Esophagus squamous epithelium (tissue), 5 donors: Measurements from ENCODE around the gene IFT88. TPM values are rescaled to one million over a fixed set of nuclear protein-coding genes. Genes with fewer than 3 reads are reported as not detected.

Source experiments
- DNase-seq: peaks from one replicate; lab custom pipeline; 2025; lab: John Stamatoyannopoulos, UW
- H3K27ac ChIP-seq, 4 donors: fragments of 200-600 bp; sonication (generic); one replicate each; pipeline ENCODE4 v1.5.1; 2016 to 2019; ENCODE audit warnings: mild to moderate bottlenecking in 1 of 4
- H3K27me3 ChIP-seq, 4 donors: fragments of 200-600 bp; sonication (generic); 1 replicate in 3 of 4; 2 replicates in 1 of 4; pipeline versions ENCODE4 v1.5.1 to v1.6.0; 2017 to 2021; ENCODE audit warnings: antibody characterized with exemption in 1 of 4
- H3K36me3 ChIP-seq, 3 donors: fragments of 200-600 bp; sonication (generic); one replicate each; pipeline ENCODE4 v1.5.1; 2016 to 2019
- H3K4me1 ChIP-seq, 3 donors: fragments of 200-600 bp; sonication (generic); one replicate each; pipeline ENCODE4 v1.5.1; 2017 to 2019
- H3K4me3 ChIP-seq, 4 donors: fragments of 200-600 bp; sonication (generic); 1 replicate in 3 of 4; 2 replicates in 1 of 4; pipeline ENCODE4 v1.5.1; 2016 to 2019; ENCODE audit warnings: mild to moderate bottlenecking in 2 of 4, moderate library complexity in 1 of 4
- H3K9me3 ChIP-seq, 3 donors: fragments of 200-600 bp; sonication (generic); one replicate each; pipeline ENCODE4 v1.5.1; 2016 to 2019
- POLR2A ChIP-seq, 4 donors: fragments of 450-650 bp; IDR thresholded peaks; one replicate each; pipeline ENCODE4 v1.6.1; 2017; ENCODE audit warnings: antibody characterized with exemption in 4 of 4, mild to moderate bottlenecking in 4 of 4, moderate library complexity in 3 of 4
- WGBS, 2 donors: methylation state at CpG; one replicate each; pipeline ENCODE4 v1.1.5; 2018; 5-methylcytosine and 5-hydroxymethylcytosine counted together
- intact Hi-C: fragments of 100-400 bp; cut with DNase I; formaldehyde crosslinking; loops from one replicate; pipeline ENCODE4 v1.15.0; 2022
- total RNA-seq, 4 donors: library from RNA; depleted of rRNA; stranded (reverse); fragments of >200 nt; gene quantifications; one replicate each; pipeline ENCODE4 v1.1.0, GENCODE V29; 2016
- TF ChIP-seq, protein P1 (sequence below), 6 experiments: fragments of 450-650 bp in 4 of 6; fragments of 200-600 bp in 2 of 6; sonication (generic) in 2 of 6; IDR thresholded peaks; one replicate each; pipeline ENCODE4 v1.5.1; 2016 to 2019; ENCODE audit warnings: antibody characterized with exemption in 6 of 6, mild to moderate bottlenecking in 4 of 6, moderate library complexity in 4 of 6
- donor health status: DM: yes; HTN: yes; CAD: no.

Gene IFT88
- total RNA-seq, 4 donors from 2014 or later: 2.0 to 7.8 (median 4.8) TPM

- H3K4me3 ChIP-seq: peak overlapping the region; percentile 27 to 61 (median 38)
- no peak overlapping the region for H3K27ac ChIP-seq
- H3K9me3 ChIP-seq: no peaks in the 10 kb centered on the region
- peaks cover 8 to 13% (median 10%) of the 10 kb centered on the region in 3 donors for H3K4me1 ChIP-seq
- H3K27me3 ChIP-seq: peaks cover 0 to 31% (median 0%) of the 10 kb centered on the region in 4 donors
- no peak for TF ChIP-seq POLR2A (IDR thresholded peaks at IDR 0.05)
- TF ChIP-seq, protein P1, sequence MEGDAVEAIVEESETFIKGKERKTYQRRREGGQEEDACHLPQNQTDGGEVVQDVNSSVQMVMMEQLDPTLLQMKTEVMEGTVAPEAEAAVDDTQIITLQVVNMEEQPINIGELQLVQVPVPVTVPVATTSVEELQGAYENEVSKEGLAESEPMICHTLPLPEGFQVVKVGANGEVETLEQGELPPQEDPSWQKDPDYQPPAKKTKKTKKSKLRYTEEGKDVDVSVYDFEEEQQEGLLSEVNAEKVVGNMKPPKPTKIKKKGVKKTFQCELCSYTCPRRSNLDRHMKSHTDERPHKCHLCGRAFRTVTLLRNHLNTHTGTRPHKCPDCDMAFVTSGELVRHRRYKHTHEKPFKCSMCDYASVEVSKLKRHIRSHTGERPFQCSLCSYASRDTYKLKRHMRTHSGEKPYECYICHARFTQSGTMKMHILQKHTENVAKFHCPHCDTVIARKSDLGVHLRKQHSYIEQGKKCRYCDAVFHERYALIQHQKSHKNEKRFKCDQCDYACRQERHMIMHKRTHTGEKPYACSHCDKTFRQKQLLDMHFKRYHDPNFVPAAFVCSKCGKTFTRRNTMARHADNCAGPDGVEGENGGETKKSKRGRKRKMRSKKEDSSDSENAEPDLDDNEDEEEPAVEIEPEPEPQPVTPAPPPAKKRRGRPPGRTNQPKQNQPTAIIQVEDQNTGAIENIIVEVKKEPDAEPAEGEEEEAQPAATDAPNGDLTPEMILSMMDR (IDR thresholded peaks at IDR 0.05): no peak
- no peaks in the 10 kb centered on the region for H3K36me3 ChIP-seq
- intact Hi-C loops: no loop called here
- 5 to 23% methylated on average over 26 to 50 of the region's 81 CpGs for WGBS, 2 donors
- DNase-seq: no peak
Observed at GRCh38 chr13:20721454-20722357, 154.7 kb downstream of the IFT88 start.

DNA sequence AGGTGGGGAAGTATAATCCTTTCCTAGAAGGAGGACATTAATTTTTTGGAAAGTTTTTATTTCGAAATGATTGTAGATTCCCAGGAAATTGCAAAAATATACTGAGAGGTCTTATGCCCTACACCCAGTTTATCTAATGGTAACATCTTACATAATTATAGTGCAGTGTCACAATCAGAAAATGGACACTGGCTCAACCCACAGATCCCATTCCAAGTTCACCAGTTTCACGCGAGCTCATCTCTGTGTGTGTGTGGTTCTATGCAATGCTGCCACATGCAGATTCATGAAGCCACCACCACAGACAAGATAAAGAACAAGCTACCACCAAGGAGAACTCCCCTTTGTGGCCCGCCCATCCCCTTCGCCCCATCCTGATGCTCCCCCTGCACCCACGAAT lies 160.9 kb downstream of the IFT88 start:
- Histone ChIP-seq H3K36me3 (peaks cover 0 to 6% (median 0%) of the 10 kb centered on the region in 3 donors), H3K27ac (no peak overlapping the region), H3K27me3 (no peaks in the 10 kb centered on the region), H3K9me3 (no peaks in the 10 kb centered on the region), H3K4me3 (no peak overlapping the region), H3K4me1 (no peaks in the 10 kb centered on the region)
- intact Hi-C loops: no loop called here
- TF ChIP-seq, protein P1 (IDR thresholded peaks at IDR 0.05): no peak
- no peak for TF ChIP-seq POLR2A (IDR thresholded peaks at IDR 0.05)
- 67 to 98% methylated on average over 5 to 6 of the region's 6 CpGs for WGBS, 2 donors
- no peak for DNase-seq

GRCh38 chr13:20728579-20729311 lies 161.8 kb downstream of the IFT88 start:
- Histone ChIP-seq H3K27me3 (no peaks in the 10 kb centered on the region), H3K4me3 (no peak overlapping the region), H3K4me1 (no peaks in the 10 kb centered on the region), H3K9me3 (no peaks in the 10 kb centered on the region), H3K36me3 (peaks cover 0 to 6% (median 0%) of the 10 kb centered on the region in 3 donors), H3K27ac (no peak overlapping the region)
- TF ChIP-seq, protein P1 (IDR thresholded peaks at IDR 0.05): no peak
- TF ChIP-seq POLR2A (IDR thresholded peaks at IDR 0.05): no peak
- WGBS, 2 donors: 65 to 70% methylated on average over 9 to 13 of the region's 14 CpGs
- DNase-seq: no peak
- intact Hi-C loops: no loop called here

GRCh38 chr13:20729633-20730585 lies 163.0 kb downstream of the IFT88 start:
- Histone ChIP-seq H3K27me3 (no peaks in the 10 kb centered on the region), H3K9me3 (no peaks in the 10 kb centered on the region), H3K27ac (no peak overlapping the region), H3K36me3 (peaks cover 0 to 6% (median 0%) of the 10 kb centered on the region in 3 donors), H3K4me1 (no peaks in the 10 kb centered on the region), H3K4me3 (no peak overlapping the region)
- TF ChIP-seq, protein P1 (IDR thresholded peaks at IDR 0.05): no peak
- intact Hi-C loops: no loop called here
- WGBS, 2 donors: 93 to 95% methylated on average over 24 to 31 of the region's 33 CpGs
- DNase-seq: no peak
